Kidney epithelial cell (primary cell): Measurements from ENCODE around the gene NR3C1. TPM values are rescaled to one million over a fixed set of nuclear protein-coding genes. Genes with fewer than 3 reads are reported as not detected.
"Not testable (repeated sequence)": the region's sequence is repeated elsewhere in the genome, so short reads cannot be mapped to it uniquely, and the experiment has no call there.

ENCODE experiments used
- DNase-seq: peaks from one replicate; pipeline ENCODE4 v3.0.0-alpha.2; 2010; ENCODE audit warnings: low read depth
- H3K27me3 ChIP-seq: 2 replicates; pipeline ENCODE4 v1.6.0; 2011; ENCODE audit warnings: low read length; ENCODE audit not compliant: control insufficient read depth, insufficient read depth
- H3K36me3 ChIP-seq: 2 replicates; pipeline ENCODE4 v1.5.1; 2011; ENCODE audit warnings: low read length; ENCODE audit not compliant: control insufficient read depth, insufficient read depth
- H3K4me3 ChIP-seq: 2 replicates; pipeline ENCODE4 v1.5.1; 2011; ENCODE audit warnings: low read depth, mild to moderate bottlenecking, control low read depth, low read length
- CTCF ChIP-seq: IDR thresholded peaks from 2 replicates; pipeline ENCODE4 v1.5.1; 2011; ENCODE audit warnings: mild to moderate bottlenecking, moderate library complexity, low read length, control low read depth, inconsistent platforms; ENCODE audit not compliant: insufficient read depth, poor library complexity, severe bottlenecking
- total RNA-seq: library from RNA; depleted of rRNA; stranded (reverse); fragments of >200 nt; gene quantifications from 2 replicates; pipeline ENCODE4 v1.2.3, GENCODE V29; 2015

Gene NR3C1
- total RNA-seq, 1 donor from 2014 or later = 18.3 TPM

- Histone ChIP-seq H3K4me3 (no peak overlapping the region), H3K36me3 (no peaks in the 10 kb centered on the region), H3K27me3 (no peaks in the 10 kb centered on the region)
- no peak for TF ChIP-seq CTCF
- no peak for DNase-seq
These were observed 68.6 kb downstream of the NR3C1 start for GRCh38 chr5:143334903-143335302.

GRCh38 chr5:143334380-143334779, 69.1 kb downstream of the NR3C1 start:
- not testable (repeated sequence) for H3K36me3 ChIP-seq, DNase-seq, H3K4me3 ChIP-seq, H3K27me3 ChIP-seq

DNA sequence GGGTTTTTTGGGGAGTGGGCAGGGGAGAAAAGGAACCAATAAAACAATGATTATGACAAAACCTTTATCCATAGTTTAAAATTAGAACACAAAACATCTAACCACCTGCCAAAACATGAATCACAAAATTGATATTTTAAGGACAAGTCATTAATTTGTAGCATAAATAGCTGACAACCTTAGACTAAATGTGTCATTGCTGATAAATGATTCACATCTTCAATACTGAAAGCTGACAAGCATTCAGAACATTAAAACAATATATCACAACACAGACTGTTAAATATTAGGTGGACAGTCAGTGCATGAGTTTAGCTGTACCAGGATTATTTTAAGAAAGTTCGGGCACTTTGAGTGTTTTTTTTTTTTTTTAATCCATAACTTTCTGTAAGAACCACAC, 71.5 kb downstream of the NR3C1 start:
- no peak for TF ChIP-seq CTCF
- H3K27me3 ChIP-seq = no peaks in the 10 kb centered on the region
- no peak for DNase-seq
- H3K36me3 ChIP-seq = no peaks in the 10 kb centered on the region
- no peak overlapping the region for H3K4me3 ChIP-seq

- no peak for TF ChIP-seq CTCF
- DNase-seq = no peak
- Histone ChIP-seq H3K36me3 (no peaks in the 10 kb centered on the region), H3K4me3 (no peak overlapping the region), H3K27me3 (no peaks in the 10 kb centered on the region)
These were observed 73.6 kb downstream of the NR3C1 start for GRCh38 chr5:143329843-143330242.

DNA sequence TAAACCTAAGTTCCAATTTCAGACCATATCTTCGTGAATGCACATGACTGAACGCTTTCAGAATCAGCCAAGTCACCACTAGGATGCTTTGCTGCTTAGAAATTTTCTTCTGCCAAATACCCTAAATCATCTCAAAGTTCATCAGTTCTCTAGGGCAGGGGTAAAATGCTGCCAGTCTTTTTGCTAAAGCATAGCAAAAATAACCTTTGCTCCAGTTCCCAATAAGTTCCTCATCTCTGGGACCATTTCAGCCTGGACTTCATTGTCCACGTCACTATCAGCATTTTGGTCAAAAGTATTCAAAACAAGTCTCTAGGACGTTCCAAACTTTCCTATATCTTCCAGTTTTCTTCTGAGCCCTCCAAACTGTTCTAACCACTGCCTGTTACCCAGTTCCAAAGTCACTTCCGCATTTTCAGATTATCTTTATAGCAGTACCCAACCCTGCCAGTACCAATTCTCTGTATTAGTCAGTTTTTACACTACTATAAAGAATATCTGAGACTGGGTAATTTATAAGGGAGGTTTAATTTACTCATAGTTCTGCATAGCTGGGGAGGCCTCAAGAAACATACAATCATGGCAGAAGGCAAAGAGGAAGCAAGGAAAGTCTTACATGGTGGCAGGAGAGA, 74.8 kb downstream of the NR3C1 start:
- Histone ChIP-seq H3K4me3 (no peak overlapping the region), H3K27me3 (no peaks in the 10 kb centered on the region), H3K36me3 (no peaks in the 10 kb centered on the region)
- no peak for DNase-seq
- no peak for TF ChIP-seq CTCF

GRCh38 chr5:143325086-143325485, 78.4 kb downstream of the NR3C1 start:
- not testable (repeated sequence) for H3K4me3 ChIP-seq, DNase-seq, H3K27me3 ChIP-seq, H3K36me3 ChIP-seq

- H3K36me3 ChIP-seq, DNase-seq, H3K4me3 ChIP-seq, H3K27me3 ChIP-seq: not testable (repeated sequence)
These were observed 80.4 kb downstream of the NR3C1 start for GRCh38 chr5:143322931-143323630.
